ENCODE measurements around the gene DROSHA. TPM values are rescaled to one million over a fixed set of nuclear protein-coding genes. Genes with fewer than 3 reads are reported as not detected.

The DROSHA gene
- total RNA-seq, 1 donor from 2014 or later, result 97.3 TPM

DNA sequence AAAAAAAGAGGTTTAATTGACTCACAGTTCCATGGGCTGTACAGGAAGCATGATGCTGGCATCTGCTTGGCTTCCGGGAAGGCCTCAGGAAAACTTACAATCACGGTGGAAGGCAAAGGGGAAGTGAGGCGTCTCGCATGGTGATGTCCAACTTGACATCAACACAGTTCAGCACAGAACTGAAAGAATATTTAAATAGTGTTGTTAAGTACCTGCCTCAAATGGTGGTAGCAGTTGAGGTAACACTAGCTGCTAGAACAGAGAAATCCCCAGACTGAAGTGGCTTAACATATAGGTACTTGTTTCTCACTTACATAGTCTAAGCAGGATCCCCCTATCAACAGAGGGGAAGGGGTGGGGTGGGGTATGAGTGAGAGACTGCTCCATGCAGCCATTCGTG is 141.6 kb downstream of the DROSHA start:
- peaks cover 20% of the 10 kb centered on the region for H3K9me3 Mint-ChIP-seq

GRCh38 chr5:31385774-31386537 is 145.9 kb downstream of the DROSHA start:
- Mint-ChIP-seq H3K27me3 (peaks cover 3% of the 10 kb centered on the region), H3K27ac (no peak overlapping the region)
- TF ChIP-seq, protein P1, sequence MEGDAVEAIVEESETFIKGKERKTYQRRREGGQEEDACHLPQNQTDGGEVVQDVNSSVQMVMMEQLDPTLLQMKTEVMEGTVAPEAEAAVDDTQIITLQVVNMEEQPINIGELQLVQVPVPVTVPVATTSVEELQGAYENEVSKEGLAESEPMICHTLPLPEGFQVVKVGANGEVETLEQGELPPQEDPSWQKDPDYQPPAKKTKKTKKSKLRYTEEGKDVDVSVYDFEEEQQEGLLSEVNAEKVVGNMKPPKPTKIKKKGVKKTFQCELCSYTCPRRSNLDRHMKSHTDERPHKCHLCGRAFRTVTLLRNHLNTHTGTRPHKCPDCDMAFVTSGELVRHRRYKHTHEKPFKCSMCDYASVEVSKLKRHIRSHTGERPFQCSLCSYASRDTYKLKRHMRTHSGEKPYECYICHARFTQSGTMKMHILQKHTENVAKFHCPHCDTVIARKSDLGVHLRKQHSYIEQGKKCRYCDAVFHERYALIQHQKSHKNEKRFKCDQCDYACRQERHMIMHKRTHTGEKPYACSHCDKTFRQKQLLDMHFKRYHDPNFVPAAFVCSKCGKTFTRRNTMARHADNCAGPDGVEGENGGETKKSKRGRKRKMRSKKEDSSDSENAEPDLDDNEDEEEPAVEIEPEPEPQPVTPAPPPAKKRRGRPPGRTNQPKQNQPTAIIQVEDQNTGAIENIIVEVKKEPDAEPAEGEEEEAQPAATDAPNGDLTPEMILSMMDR (conservative IDR thresholded peaks at IDR 0.05), result no peak

More for the DNA sequence above, 141.6 kb downstream of the DROSHA start:
- Mint-ChIP-seq H3K36me3 (peaks cover 8% of the 10 kb centered on the region), H3K4me3 (no peak overlapping the region), H3K27me3 (peaks cover 3% of the 10 kb centered on the region), H3K27ac (no peak overlapping the region), H3K4me1 (ENCODE audit: unreplicated experiment) (no peaks in the 10 kb centered on the region)
- no peak for DNase-seq (ENCODE audit: extremely low spot score, unreplicated experiment)
- TF ChIP-seq, protein P1 (conservative IDR thresholded peaks at IDR 0.05), result no peak

GRCh38 chr5:31383734-31384133 is 148.2 kb downstream of the DROSHA start:
- Mint-ChIP-seq H3K36me3 (no peaks in the 10 kb centered on the region), H3K4me3 (no peak overlapping the region), H3K9me3 (peaks cover 6% of the 10 kb centered on the region), H3K4me1 (ENCODE audit: unreplicated experiment) (peaks cover 14% of the 10 kb centered on the region), H3K27ac (no peak overlapping the region), H3K27me3 (peaks cover 4% of the 10 kb centered on the region)
- DNase-seq (ENCODE audit: extremely low spot score, unreplicated experiment), result no peak
- TF ChIP-seq, protein P1 (conservative IDR thresholded peaks at IDR 0.05), result no peak

More at GRCh38 chr5:31385774-31386537, 145.9 kb downstream of the DROSHA start:
- peaks cover 11% of the 10 kb centered on the region for H3K9me3 Mint-ChIP-seq
- H3K36me3 Mint-ChIP-seq, result peaks cover 4% of the 10 kb centered on the region
- no peak overlapping the region for H3K4me3 Mint-ChIP-seq
- H3K4me1 Mint-ChIP-seq (ENCODE audit: unreplicated experiment), result peaks cover 14% of the 10 kb centered on the region
- no peak for DNase-seq (ENCODE audit: extremely low spot score, unreplicated experiment)

DNA sequence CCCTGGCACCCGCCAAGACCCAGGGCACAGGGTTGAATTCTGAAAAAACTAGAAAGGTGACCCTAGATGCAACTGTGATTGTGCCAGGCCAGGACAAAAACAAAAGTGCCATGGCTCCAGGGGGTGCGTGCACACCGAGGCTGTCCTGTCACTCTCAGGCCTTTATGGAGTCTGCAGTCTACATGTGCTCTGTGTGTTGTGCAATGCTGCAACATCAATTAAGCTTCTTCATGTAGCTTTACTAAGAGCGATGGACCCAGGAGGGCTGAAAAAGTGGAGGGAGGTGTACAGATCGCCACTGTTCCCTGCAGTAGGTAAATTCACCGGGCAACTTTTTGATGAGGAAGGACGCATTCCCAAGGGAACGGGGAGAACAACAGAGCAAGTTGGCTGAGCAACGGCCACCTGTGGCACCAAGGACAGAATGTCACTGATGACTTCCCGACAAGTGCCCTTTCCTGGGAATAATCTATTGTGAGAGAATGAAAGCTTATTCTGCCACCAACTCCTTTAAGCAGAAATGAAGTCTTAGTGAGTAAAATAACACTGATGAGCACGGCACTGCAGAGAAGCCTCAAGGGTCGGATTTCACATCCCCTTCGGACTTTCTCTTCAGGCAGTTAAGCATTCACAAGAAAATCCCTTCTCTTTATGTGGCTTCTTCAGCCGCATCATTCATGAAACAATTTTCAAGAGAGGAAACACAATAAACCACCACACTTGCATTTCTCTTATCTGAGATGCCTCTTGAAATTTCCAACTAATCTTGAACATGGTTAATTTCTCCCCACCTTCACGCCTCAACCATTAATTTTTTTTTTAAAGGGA is 149.6 kb downstream of the DROSHA start:
- Mint-ChIP-seq H3K27me3 (peaks cover 4% of the 10 kb centered on the region), H3K27ac (no peak overlapping the region), H3K4me3 (no peak overlapping the region), H3K9me3 (no peaks in the 10 kb centered on the region), H3K4me1 (ENCODE audit: unreplicated experiment) (peaks cover 14% of the 10 kb centered on the region), H3K36me3 (no peaks in the 10 kb centered on the region)
- TF ChIP-seq, protein P1 (conservative IDR thresholded peaks at IDR 0.05), result no peak
- no peak for DNase-seq (ENCODE audit: extremely low spot score, unreplicated experiment)

- Mint-ChIP-seq H3K27me3 (peaks cover 4% of the 10 kb centered on the region), H3K4me3 (no peak overlapping the region), H3K4me1 (ENCODE audit: unreplicated experiment) (peaks cover 14% of the 10 kb centered on the region), H3K27ac (no peak overlapping the region), H3K36me3 (no peaks in the 10 kb centered on the region), H3K9me3 (no peaks in the 10 kb centered on the region)
- TF ChIP-seq, protein P1 (conservative IDR thresholded peaks at IDR 0.05), result no peak
- no peak for DNase-seq (ENCODE audit: extremely low spot score, unreplicated experiment)
Observed at GRCh38 chr5:31381299-31381698, 150.6 kb downstream of the DROSHA start.
